Activated CD8-positive, alpha-beta memory T cell treated with anti-CD3 and anti-CD28 coated beads, Interleukin-2, amount 50 U/mL, for 24 hours (primary cell): ENCODE measurements around the gene RDX.

Source experiments
- DNase-seq: peaks from one replicate; pipeline ENCODE4 v3.0.0-alpha.2; 2020; ENCODE audit errors: extremely low read depth

RDX gene

DNA sequence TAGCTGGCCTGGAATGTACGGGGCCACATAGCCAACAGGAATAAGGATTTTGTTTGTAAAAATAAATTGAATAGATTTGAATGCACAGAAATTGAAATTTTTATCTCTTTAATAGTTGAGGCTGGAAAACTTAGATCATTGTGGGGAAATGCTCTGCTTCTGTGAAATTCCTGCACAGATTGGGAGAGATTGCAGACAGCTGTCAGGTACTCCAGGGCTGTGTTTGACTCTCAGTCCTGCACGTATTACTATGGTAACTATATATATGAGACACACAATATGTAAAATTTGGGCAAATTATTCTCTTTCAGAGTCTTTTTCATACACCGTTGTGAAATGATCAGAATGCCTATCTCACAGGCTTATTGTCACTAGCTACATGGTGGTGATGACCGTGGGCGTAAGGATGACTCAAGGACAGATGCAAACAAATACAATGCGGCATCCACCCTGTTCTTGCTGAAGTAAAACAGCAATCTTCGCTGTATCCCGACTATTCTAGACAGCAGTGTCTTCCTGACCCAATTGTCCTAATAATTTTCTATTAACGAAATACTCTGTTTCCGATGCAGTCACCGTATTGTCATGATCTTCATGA, 123.8 kb downstream of the RDX start:
- DNase-seq, result no peak

DNA sequence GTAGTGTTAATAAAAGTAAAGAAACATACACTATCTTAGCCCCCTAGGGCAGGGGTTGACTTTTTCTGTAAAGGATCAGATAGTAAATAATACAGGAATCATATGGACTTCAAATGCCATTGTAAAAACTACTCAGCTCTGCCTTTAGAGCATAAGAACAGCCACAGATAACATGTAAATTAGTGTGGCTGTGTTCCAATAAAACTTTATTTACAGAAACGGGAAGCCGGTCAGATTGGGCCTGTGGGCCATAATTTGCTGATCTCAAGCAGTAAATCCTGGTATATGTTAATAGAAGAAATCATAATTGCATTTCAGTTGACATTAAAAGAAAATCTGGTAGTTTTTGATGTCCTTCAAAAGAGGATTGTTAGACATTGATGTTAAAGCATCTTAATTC, 126.7 kb downstream of the RDX start:
- no peak for DNase-seq

DNA sequence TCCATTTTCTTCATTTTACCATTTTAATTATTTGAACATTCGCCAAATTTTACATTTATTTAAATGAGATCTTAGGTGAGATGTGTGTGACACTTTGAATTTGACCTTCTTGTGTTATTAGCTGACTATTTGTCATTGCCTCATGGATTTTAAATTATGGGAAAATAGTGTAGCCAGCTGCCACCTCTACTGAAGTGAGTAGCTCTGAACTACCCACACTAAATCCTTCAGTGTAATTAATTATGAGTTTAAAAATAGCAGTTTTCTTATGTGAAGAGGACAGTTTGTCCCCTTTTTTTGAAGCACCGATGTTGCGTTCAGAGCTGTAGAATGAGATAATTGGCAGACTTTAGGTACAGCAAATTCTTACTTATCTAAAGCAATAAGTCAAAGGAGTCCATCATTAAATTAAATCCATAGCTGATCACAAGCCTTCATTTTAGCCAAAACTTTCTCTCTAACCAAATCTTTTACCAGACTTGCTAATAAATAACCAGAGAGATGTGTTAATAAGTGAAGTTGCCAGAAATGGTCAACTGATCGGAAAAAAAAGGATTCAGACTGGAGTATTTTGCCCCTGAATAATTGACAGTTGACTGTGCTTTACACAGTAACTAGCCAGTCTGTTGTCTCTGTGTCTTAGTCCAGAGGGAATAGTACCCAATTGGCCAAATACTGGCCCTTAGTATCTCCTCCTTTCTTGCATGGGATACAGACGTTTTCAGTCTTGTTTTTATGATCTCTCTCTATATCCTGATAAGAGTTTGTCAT, 128.2 kb downstream of the RDX start:
- DNase-seq, result no peak

DNA sequence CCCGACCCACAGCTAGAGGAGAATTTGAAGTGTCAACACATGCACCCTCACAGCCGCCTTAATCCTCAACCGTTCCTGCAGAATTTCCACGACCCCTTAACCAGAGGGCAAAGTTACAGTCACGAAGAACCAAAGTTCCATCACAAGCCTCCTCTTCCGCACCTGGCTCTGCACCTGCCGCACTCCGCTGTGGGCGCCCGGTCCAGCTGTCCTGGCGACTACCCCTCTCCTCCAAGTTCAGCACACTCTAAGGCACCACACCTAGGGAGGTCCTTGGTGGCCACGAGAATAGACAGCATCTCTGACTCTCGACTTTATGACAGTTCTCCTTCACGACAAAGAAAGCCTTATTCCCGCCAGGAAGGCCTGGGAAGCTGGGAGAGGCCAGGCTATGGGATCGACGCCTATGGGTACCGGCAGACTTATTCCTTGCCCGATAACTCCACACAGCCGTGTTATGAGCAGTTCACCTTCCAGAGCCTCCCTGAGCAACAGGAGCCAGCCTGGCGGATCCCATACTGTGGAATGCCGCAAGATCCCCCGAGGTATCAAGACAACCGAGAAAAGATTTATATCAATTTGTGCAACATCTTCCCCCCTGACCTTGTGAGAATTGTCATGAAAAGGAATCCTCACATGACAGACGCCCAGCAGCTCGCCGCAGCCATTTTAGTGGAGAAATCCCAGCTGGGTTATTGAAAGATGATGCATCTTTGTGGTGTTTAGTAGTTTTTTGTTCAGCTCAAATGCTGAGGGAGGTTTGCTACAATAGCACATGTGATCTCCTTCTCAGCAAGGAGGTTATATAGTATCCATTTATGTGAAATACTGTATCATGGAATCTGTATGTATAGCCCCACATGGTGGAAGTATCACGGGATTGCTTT, 131.1 kb downstream of the RDX start:
- DNase-seq, result no peak

DNA sequence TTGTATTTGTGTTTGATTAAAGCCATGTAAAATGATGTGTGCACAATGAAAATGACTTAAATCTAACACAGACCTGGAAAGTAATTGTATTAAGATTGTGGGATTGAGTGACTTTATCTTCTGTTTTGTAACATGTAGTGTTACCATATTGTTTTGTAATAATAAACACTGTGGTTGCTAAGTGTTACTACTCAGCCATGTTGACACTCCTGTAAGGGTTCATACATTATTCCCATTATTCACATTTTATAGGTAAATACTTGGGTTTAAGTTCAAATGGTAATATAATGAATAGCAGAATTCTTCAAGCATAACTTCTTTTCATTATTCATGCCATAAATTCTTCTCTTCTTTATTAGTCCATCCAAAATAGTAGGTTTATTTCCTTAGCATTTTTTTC, 134.2 kb downstream of the RDX start:
- no peak for DNase-seq

DNA sequence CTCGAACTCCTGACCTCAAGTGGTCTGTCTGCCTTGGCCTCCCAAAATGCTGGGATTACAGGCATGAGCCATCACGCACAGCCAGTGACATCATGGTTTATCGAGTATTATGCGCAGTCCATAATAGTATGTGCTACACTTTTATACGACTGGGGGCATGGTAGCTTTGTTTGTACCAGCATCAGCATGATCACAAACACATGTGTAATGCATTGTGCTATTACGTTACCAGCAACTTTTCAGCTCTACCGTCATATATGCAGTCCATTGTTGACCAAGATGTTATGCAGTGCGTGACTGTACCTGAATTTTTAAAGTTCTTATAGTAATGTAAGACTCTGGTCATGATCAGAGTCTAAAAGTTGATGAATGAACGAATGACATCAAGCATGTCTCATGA, 135.4 kb downstream of the RDX start:
- DNase-seq, result no peak

DNA sequence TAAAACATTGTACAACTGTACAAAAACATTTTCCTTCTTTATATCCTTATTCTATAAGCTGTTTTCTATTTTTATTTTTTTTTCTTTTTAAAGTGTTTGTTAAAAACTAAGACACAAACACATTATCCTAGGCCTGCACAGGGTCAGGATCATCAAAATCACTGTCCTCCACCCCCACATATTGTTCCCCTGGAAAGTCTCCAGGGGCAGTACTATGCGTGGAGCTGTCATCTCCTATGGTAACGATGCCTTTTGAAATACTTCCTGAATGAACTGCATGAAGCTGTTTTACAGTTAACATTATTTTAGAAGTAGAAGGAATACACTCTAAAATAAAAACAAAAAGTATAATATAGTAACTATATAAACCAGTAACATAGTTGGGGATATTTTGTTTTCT, 136.0 kb downstream of the RDX start:
- no peak for DNase-seq

DNA sequence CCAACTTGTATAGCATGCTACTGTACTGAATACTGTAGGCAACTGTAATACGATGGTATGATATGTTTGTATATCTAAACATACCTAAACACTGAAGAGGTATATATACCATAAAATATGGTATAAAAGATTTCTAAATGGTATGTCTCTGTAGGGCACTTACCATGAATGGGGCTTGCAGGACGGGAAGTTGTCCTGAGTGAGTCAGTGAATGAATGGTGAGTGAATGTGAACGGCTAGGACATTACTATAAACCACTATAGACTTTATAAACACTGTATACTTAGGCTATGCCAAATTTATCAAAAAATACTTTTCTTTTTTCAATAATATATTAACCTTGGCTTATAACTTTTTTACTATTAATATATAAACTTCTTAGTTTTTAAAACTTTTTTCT, 136.4 kb downstream of the RDX start:
- no peak for DNase-seq

DNA sequence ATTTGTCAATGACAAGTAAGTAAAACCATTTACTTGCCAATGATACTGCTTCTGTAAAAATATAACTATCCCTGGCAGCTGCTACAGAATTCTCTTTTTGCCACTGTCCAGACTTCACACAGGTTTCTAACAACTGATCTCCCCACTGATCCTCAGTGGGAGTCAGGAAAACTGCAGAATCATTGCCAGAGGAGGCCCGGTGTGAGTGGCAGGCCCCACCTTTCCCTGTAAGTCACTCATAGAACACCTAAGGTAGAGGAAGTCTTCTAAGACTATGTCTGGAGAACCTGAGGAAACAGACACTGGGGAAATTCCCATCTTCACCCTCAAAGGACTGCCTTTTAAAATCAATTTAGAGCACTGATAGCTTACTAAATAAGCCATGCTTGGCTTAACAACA, 136.9 kb downstream of the RDX start:
- DNase-seq, result no peak

DNA sequence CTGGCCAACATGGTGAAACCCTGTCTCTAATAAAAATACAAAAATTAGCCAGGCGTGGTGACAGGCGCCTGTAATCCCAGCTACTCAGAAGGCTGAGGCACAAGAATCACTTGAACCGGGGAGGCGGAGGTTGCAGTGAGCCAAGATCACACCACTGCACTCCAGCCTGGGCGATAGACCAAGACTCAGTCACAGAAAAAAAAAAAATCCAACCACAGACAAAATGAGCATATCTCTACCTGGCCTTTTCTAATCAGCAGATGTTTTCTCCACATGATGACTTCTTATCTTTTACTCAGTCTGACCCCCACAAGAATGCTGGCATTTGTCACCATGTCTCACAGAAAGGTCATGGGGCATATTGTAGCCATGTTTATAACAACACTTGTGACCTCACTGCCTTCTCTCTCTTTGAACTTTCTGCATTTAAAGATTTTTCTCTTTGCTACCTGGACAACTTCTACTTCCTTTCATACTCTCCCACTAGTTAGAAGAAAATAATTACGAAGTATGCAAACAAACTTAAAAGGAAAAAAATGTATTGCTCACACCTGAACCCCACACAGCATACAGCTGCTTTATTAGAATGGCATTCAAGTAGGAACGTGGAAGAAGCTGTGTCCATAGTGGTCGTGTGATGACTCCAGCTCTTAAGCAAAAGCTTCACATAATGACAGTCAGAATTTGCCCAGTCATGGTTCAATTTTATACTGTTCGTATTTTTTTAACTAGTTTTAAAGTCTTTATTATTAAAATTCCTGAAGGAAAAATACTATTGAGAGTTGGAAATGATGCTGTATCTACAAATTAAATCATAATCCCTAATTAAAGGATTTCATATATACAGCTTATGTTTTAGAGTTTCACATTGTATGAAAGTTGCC, 137.9 kb downstream of the RDX start:
- no peak for DNase-seq

DNA sequence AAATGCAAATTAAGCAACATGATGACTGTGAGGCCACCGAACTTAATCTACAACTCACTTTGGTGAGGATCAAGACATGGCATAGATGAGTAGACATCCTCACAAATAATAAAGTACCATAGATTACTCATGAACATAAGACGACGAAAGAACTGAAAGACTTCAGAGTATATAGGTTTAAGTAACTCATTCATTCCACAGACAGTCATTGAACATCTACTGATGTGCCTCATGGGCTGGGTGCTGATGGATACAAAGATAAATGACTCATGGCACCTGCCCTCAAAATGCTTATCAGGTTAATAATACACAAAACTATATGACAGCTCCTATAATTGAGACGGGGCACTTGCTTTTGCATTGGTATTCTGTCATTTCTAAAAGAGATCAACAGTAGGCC, 139.9 kb downstream of the RDX start:
- no peak for DNase-seq

DNA sequence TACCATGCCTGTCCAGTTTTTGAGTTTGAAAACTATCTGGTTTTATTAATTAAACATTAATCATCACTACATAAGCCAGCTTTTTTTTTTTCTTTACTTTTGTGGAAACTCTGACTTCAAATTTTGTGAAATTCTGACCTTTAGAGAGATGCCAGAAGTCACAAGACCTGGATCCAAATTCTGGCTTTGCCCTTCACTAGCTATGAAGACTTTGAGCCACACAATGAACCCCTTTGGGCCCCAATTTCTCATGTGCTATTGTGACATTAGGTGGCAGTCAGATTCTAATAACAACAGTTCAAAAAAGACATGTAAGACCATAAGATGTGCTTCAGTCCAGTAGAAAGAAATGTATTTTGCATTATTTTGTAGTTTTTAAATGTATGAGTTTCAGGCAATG, 142.9 kb downstream of the RDX start:
- no peak for DNase-seq

DNA sequence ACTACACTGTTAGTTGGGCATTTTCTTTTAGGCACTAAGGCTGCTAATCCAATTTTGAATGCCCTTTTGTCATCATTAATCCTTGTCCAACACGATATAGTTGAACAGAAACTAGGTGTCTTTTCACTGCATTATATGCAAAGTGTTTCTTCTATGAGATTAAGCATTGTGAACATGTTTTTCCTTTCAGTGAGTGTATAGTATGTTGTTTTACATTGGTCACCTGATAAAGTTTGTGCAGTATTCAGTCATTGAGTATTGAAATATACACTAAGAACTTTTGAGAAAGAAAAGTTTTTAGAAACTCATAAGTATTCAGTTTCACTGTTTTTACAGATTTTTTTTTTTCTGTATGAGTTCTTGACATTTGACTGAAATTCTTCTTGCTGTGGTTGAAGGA, 144.2 kb downstream of the RDX start:
- DNase-seq, result no peak

DNA sequence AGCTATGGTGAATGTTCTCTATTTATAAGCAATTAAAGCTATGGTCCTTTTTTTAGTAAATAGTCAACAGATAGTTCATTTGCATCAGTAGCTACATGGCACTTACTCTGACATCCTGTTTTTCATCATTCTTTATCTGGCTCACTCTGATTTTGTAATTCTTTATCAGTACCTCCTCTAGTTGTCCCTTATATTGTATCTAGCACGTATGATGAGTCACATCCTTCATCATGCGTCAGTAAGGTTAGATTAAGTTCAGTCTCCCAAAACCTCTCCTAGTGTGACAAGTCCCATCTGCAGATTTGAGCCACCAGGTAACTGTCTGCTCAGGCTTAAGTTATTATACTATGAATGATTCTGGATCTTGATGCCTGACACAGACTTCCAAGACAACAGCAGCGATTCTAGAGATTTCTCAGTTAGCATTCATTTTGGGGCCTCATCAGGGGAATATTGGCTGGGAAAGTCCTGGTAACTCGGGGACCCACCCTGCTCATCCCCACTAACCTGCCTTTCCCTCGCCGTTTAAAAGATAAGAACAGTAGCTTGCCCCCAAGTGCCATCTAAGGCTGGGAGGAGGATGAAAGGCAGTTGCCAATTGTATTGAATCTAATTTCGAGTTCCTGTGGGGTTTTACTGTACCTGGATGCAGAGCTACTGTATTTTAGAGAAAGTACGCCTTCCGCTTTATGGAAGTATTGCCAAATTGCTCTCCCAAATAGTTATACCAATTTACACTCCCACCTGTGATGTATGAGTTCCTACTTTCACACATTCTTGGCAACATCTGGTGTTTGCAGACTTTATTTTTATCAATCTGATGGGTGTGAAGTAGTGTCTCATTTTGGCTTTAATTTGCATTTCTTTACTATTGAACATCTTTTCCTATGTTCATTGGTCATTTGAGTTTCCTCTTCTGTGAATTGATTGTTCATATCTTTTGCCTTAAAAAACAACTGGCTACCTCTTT, 147.4 kb downstream of the RDX start:
- DNase-seq, result no peak

DNA sequence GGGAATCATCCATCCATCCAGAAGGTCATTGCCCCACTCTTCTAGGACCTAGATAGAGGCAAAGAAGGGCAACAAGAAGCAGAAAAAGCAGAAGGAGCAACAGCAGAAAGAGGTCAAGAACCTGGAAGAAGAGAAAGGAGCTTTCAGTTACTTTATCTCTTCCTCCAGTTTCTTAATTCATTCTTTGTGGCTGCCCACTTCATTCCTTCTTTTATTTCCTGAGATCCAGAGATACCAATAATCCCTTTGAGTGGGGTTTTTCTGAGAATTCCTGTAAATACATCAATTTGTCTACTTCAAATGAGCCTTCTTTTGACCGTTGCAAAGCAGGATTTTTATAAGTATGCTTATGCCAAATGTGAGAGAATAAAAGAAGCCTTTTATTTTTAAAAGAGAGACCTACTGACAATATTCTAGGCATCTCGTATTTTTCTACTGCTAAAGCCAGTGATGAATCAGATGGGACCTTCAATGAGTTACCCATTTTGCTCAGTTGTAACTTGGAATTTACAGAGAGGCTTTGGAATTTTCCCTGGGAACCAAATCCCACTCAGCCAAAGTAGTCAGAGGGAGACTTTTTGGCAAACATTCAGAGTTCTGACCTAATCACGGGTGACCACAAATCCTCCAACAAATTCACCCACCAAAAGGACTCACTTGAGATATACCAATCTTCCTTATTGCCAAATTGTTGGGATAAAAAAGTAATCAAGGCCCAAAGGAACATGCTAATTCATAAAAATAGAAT, 148.3 kb downstream of the RDX start:
- DNase-seq, result no peak

DNA sequence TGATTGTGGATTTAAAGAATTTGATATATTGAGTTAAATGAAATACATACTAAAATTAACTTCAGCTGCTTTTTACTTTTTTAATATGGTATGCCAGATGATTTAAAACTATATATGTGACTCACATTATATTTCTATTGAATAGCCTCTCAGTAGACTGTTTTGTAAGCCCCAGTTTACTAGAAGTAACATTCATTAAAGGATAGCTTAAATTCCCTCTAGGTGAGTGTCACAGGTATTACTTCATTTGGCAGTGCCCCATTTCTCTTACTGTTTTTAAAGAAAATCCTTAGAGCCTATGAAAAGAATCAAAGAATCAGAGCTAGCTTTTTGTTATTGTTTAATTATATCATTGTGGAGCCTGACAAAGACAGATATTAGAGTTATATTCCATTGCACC, 154.6 kb downstream of the RDX start:
- DNase-seq, result no peak

DNA sequence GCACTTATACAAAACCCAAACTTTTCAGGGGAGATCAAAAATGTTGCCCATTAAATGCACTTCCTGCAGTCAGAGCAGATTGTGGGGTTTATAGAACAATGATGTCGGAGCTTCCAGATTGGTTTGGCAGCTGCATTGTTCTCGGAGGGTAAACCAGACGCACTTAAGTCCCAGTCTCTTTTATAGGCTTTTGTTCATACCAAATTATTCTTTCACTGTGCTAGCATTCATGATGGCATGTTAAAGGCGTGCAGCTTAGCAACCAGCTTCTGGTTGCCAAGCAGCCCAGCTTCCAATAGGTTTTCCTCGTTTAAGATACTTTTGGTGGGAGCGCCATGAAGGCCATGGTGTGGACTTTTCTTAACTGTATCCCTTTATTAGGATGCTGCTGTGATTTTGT, 162.3 kb downstream of the RDX start:
- DNase-seq, result no peak

DNA sequence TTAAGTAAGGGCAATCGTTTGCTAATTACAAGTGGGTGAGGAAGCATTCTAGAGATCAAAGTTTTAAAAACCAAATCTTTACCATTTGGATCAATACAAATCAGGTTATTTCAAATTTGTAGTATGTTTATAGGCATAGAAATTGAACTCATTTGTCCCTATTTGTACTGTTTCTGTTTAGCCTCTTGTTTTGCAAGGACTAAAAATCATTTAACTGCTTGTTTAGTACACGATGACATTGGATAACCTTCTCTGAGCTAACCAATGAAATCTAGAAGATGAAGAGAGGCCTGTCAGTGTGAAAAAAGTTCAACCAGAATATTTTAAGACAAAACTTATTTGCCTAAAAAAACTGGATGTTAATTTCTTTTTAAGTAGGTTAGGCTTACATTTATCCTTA, 163.3 kb downstream of the RDX start:
- DNase-seq, result no peak

DNA sequence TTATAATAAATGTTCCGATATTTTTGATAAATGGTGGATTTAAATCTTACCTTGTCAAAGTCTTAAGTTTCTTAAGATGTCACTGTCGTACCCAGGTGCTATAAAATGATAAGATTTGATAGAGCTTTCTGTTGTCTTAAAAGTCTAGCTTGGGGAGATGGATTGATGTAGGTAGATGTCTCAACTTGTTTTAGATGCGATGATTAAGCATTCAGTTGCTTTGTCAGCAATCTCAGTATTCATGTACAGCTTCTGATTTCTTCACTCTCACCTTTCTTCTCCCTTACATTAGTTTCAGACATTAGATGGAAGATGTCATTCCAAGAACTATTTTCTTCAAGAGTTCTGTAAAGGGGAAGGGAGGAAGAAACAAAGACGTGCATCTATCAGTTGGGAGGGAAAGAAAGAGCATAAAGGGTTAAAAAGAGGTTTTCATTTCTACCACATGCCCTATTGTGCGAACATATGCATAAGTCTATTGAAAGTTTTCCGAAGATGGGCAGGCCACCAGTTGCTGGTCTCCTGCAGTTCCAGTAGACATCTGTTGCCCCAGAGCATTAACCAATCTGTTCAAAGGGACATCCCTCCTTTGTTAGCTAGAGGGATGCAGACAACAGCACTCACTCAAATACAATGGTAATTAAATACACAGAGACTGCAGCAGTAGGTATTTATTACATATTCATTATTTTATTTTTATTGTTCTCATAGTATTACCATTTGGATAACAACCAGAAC, 164.9 kb downstream of the RDX start:
- no peak for DNase-seq
